Stimulated activated CD8-positive, alpha-beta memory T cell treated with anti-CD3 and anti-CD28 coated beads, Interleukin-2, amount 100 ng/mL, for 1 hour (primary cell): Measurements from ENCODE around the gene NTNG2.

Source experiments
- DNase-seq, 2 donors: peaks; one replicate each; pipeline ENCODE4 v3.0.0-alpha.2; 2020; ENCODE audit warnings: low read depth in 2 of 2

The NTNG2 gene

DNA sequence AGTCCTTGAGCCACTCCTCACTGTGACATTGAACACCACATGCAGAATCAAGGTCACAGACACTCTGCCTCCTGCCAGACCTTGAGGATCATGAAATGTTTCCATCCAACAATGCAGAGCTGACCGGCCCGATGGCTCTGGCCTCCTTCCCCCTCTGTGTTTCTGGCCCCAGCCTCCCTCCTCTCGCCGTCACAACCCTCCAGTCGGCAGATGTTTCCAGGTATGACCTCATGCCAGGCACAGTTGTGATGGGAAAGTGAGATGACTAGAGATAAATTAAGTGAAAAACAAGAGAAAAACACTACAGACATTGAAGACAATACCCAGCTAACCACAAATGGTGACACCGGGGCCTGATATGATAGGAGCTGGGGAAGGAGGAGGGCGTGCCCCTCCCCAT lies 9.8 kb downstream of the NTNG2 start:
- no peak for DNase-seq

DNA sequence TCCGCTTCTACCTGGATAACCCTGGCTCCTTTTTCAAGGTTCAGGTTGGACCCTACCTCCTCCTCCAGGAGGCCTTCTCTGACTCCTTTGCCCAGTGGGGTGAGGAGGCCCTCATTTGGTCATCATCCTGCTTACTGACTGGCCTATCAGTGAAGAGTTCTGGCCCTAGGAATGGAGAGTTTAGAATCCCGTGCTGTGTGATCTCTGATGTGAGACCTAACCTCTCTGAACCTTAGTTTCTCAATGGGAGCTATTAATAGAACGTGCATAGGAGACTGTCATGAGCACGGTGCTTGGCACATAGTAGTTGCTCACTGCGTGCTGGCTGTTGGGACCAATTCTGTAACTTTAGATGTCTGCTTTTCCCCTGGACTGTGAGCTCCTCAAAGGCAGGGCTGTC lies 10.3 kb downstream of the NTNG2 start:
- no peak for DNase-seq

DNA sequence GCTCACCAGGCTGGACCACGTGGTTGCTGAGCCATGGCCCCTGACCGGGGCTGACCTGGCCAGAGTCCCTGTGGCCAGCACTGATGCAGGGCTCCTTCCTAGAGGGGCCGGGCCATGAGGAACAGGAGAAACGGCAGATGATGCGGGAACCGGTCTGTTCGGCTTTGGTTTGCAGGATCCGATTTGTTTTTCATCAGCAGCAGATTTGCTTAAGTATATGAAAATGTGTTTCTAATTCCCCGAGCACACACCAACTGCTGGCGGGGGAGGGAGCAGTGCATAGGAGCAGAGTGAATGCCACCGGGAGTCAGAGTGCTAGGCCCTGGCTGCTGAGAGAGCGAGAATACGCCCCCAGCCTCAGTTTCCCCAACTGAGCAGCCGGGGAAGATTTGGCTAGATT lies 13.6 kb downstream of the NTNG2 start:
- DNase-seq = no peak

DNA sequence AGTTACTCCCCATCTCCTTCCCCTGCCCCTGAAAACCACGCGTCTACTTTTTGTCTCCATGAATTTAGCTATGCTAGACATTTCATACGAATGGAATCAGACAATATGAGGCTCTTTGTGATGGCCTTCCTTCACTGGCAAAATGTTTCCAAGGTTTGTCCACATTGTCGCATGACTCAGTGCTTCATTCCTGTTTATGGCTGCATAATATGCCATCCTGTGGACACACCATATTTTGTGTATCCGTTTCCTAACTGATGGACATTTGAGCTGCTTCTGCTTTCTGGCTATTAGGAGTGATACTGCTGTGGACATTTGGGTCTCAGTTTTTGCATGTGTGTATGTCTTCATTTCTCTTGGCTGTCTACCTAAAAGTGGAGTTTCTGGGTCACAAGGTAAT lies 14.5 kb downstream of the NTNG2 start:
- no peak for DNase-seq

DNA sequence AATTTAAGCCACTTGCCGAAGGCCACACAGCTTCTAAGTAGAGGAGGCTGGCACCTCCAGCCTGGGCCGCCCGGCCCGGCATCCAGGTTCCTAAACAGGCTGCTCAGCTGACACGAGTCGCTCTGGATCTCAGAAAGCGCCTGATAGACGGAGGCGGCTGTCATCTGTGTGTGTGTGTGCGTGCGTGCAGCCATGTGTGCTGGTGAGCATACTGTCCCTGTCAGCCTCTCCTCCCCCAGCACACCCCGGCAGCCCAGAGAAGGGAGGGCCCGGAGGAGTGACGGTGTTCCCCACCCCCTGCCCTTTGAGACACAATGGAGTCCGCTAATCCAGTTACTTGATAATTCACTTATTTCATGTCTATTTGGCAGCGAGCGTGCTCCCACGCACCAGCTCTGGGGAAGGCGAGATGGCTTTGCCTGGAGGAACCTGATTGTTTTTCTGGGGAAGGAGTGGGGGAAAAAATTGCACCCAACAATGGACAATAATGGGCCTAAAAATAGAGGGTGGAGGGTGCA lies 20.0 kb downstream of the NTNG2 start:
- no peak for DNase-seq

DNA sequence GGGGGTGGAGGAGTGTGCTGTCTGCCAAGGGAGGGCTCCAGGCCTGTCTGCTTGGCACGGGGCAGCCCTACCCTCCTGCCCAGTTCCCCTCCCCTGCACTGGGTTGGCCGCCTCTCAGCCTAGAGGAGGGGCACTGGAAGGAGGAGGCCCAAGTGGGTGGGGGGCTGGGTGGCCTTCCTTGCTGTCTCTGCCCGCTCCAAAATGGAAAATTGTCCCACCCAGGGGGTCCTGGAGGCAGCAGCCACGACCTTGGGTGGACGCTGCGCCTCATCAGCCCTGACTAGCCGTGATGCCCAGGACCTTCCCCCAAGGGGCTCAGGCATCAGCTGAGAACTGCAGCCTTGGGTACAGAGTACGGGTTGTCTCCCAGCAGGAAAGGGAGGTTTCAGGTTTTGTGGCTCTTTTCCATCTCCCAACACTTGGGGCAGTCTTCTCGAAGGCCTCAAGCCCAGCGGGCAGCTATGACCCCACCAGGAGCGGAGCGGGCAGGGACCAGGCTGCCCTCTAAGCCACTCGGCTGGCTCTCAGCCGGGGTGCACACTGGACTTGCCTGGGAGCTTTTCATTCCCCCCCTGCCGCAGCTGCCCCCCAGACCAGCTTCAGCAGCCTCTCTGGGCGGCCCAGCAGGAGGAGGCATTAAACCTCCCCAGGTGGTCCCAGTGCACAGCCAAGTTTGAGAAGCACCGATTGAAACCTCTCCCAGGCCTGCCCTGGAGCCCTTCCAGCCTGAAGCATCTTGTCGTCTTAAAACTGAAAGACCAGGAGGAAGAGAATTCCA lies 20.6 kb downstream of the NTNG2 start:
- no peak for DNase-seq

DNA sequence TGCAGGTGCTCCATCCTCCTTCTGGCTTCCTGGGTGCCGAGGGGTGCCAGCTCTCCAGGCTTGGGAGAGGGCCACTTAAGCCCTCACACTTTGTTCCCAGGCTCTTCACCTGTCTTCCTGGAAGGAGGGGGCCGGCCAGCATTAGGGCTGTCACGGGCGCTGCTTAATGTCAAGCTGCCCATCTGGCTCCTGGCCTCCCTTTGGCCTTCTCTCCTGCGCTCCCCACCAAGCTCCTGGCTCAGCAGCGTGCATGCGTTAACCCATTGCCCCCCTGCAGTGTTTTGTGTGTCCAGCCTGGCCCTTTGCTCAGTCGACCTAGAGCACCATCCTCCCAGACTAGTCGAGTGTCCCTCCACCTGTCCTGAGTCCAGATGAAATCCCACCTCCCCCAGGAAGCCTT lies 21.3 kb downstream of the NTNG2 start:
- no peak for DNase-seq

DNA sequence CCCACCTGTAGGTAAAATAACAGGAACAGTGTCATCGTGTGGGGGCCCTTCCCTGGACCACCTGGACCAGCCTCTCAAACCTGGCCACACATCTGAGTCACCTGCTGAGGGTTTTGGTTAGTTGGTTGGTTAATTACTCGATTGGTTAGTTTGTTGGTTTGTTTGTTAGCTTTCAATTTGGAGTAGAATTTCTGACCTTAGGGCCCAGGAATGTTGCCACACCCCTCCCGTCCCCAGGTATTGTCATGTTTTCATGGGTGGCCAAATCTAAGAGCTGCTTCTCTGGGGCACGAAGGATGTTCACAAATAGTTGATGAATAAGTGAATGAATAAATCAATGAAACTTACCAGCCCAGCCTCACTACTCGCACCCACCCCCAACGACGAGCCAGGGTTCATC lies 21.9 kb downstream of the NTNG2 start:
- no peak for DNase-seq

DNA sequence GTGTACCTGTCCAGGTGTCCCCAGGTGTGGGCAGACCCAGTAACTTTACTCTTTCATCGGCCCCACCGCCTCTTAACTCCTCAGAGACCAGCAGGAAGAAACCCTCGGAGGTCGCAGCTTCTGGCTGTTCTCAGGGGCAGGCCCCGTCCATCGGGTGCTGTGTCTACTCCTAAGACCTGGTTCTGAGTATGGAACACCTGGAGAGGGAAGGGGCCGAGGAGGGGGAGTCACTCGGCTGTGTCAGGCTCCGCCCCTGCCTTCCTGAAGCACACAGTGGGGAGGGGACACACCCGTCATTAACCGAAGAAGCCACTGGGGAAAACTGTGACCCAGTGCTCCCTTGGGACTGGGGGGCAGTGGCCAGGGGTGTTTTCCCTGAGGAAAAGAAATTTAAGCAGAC lies 22.3 kb downstream of the NTNG2 start:
- no peak for DNase-seq

DNA sequence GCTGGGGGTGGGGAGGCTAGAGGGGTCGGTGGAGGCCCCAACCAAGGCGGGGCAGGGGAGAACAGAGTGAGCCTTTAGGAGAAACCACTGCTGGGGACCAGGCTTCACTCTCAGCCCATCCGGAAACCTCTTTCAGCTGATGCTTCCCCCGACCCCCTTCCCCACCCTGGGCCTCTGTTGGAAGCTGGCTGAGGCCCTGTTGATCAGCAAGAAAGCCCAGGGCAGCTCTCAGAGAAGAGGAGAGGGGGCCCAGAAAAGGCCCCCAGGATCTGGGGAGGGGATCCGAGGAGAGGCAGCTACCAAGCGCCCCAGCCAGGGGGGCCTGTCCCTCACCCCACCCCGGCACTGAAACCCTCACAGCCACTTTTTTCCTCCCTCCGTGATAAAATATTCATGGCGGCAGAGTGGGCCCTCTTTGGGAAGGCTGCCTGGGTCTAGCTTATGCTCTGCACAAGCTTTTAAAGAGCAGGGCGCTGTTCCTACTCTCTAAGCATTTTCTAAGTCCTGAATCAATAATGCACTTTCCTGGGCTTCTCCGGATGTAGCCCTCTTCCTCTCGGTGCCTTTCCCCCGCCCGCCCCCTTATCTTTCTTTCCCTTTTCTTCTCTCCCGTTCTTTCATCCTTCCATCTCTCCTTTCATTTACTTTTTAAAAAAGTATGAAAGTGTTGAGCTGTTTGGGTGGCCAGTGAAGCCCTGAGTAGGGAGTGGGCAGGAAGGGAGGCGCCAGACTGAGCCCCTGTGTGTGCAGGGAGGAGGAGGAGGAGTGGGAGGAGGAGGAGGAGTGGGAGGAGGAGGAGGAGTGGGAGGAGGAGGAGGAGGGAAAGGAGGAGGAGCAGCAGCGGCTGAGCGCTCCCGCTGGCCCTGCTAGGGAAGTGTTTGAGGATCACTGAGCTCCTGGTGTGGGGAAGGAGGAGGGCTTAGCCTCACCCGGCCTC lies 23.5 kb downstream of the NTNG2 start:
- DNase-seq = no peak

DNA sequence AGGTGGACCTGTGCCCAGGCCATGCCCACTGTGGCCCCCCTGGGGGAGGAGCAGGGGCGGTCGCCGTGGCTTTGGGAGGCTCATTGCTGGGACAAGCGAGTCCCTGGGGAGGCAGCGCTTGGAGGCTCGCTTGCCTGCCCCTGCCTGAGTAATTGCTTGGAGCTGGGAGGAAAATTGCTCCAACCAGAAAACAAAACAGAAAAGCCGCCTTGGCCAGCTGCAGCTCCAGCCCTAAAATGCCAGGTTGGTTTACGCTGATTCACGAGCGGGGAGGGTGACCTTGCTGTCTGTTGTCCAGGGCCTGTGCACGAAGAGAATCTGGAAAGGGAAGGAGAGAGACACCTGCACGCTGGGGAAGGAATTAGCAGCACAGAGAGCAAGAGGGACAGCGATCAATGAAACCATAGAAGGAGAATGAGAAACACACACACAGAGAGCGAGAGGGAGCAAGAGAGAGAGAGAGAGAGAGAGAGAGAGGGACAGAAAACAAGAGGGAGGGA lies 25.3 kb downstream of the NTNG2 start:
- no peak for DNase-seq

DNA sequence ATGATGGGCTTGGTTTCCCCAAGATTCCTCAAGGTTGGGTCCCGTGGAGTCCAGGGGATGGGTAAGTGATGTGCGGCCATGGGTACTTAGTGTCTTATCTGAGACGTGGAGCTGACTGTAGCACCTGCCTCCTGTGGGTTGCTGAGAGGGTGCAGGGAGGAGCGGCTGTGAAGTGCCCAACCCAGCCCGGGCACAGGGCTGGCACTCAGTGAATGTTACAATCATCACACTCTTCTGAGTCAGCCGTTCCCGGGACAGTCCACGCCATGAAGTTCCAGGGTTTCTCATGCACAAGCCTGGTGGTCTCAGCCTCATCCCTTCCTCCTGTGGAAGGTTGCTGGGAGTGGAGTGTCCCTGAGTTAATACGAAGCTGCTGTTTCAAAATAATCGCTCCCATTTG lies 29.1 kb downstream of the NTNG2 start:
- no peak for DNase-seq

DNA sequence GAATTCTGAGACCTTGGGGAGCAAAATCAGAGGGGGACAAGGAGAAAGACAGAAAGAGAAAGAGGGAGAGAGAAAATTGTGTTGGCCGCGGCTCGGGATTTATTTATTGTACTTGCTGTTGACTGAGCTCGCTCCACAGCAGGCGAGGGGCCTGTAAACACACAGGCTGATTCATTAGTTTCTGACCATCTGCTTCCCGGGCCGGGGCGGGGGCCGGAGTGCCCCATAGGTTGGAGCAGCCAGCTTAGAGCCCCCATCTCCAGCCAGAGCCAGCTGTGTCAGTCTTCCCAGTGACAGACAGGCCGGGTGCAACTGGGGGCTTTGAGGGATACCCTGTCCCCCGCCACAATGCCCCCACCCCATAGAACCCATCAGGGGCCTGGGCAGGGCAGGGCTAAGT lies 30.9 kb downstream of the NTNG2 start:
- DNase-seq = no peak

DNA sequence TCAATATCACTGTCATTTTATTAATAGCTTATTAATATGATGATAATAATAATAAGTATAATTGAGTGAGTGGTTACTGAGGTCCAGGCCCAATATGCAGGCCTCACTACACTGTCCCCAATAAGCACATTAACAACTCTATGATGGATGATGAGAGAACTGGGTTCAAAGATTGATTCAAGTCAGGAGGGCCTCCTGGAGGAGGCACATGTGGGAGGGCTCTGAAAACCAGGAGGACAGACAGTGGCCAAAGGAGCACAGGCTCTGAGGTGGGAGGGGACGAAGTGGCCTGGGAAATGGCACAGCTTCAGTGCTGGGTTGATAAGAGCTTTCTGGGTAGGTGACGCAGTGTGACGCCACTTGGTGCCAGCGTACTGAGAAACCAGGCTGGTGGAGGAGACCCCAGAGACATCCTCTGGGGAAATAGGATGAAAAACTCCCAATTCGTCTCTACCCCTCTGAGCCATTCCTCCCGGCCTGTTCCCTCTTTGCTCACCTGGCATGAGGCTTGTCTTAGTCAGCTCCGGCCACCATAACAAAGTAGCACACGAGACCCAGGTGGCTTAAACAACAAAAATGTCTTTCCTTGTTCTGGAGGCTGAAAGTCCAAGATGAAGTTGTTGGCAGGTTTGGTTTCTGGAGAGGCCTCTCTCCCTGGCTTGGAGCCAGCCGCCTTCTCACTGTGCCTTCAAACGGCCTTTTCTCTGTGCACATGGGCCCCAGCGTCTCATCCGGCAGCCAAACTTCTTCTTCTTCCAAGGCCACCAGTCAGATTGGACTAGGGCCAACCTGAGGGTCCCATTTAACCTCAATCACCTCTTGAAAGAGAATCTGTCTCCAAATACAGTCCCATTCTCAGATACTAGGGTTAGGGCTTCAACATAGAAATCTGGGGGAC lies 31.6 kb downstream of the NTNG2 start:
- DNase-seq = no peak

DNA sequence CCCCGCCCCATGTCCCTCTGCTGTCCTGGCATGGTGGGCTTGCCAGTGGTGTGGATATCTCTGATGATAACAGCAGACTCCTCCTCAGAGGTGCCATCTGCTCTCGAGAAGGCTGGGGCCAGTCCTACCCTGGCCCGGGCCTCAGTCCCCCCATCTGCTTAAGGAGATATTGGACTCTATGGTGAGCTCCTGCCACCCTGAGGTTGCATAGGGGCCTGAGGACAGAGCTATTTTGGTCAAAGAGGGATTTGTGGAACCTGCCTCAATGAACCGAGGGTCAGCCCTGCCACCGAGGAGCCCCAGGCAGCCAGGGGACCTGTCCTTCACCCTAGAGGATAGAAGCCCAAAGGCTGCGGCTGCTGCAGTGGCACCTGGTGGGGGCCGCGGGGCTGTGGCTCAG lies 32.6 kb downstream of the NTNG2 start:
- DNase-seq = no peak

DNA sequence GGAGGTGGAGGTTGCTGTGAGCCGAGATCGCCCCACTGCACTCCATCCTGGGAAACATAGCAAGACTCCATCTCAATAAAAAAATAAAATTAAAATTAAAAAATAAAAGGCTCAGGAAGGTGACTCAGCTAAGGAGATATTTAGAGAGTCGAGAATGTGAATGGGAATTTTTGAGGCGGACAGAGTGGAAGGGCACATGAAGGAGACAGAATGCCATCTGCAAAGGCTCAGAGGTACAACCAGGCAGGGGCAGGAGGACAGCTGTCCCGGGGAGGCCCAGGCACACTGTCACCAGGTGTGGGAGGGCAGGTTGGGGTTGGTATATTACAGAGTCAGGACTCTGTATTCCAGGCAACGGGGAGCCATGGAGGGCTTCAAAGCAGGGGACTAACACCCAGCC lies 35.5 kb downstream of the NTNG2 start:
- no peak for DNase-seq

DNA sequence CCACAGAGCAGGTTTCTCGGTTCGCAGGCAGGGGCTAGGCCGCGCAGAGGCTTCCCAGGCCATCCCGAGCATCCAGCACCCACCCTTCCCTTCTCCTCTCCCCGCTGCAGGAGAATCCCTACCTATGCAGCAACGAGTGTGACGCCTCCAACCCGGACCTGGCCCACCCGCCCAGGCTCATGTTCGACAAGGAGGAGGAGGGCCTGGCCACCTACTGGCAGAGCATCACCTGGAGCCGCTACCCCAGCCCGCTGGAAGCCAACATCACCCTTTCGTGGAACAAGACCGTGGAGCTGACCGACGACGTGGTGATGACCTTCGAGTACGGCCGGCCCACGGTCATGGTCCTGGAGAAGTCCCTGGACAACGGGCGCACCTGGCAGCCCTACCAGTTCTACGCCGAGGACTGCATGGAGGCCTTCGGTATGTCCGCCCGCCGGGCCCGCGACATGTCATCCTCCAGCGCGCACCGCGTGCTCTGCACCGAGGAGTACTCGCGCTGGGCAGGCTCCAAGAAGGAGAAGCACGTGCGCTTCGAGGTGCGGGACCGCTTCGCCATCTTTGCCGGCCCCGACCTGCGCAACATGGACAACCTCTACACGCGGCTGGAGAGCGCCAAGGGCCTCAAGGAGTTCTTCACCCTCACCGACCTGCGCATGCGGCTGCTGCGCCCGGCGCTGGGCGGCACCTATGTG lies 36.1 kb downstream of the NTNG2 start:
- no peak for DNase-seq

DNA sequence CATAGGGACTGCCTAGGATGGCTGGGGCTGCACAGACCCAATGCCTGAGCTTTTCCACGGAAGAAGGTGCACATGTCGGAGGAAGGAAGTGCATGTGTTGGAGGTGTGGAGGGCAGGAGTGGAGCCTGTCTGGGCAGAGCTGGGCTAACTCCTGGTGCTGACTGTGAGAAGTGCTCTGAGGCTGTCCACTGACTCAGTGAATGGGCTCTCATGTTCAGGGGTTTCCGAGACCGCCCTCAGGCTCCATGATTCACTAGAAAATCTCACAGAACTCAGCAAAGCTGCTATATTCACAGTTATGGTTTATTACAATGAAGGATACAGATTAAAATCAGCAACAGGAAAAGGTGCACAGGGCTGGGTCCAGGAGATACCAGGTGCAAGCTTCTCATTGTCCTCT lies 37.2 kb downstream of the NTNG2 start:
- DNase-seq = no peak

DNA sequence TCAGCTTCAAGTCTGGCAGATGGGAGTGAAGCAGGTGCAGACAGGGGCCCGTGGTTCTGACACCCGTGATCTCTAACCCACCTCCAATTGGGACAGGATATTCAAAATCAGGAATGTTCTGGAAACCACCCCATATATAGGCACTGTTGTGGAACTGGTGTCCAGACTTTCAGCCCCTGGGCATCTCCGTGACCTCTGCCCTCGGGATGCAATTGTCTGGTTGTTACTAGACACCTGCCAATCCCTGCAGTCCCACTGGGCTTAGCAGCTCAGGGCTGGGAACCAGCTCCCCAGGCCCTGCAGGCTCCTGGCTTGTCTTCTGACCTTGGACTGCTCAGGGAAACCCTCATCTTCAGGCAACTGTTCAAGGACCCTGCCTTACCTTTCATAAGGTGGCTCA lies 38.8 kb downstream of the NTNG2 start:
- DNase-seq = no peak

DNA sequence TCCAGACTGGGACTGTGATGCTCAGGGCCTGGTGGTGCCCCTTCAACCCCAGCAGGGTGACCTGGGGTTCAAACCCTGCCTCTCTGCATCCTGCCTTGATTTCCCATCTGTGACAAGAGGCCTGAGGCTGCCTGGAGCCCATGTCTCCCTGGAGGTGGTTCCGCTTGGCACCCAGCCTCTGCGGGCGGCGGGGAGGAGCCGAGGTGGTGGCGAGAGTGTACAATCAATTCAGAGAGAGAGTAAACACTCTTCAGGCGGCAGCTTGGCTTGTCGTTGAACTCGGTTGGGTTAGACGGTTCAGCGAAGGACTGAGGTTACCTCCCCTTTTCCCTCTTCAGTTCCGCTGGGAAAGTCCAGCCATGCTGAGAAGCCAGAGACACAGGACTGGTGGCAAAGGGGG lies 39.3 kb downstream of the NTNG2 start:
- no peak for DNase-seq
